Astrocyte of the spinal cord (primary cell): ENCODE measurements around the gene CYP19A1.

ENCODE experiments used
- DNase-seq: peaks from one replicate; pipeline ENCODE4 v3.0.0; 2011; ENCODE audit warnings: low read depth, low spot score
- H3K4me3 ChIP-seq: 2 replicates; pipeline ENCODE4 v1.5.1; 2011; ENCODE audit warnings: low read depth, mild to moderate bottlenecking, low read length, moderate library complexity
- in situ Hi-C: cut with HindIII; loops from 2 replicates; pipeline ENCODE4 v1.10.0; 2017; ENCODE audit warnings: low sequenced_read_pairs
- TF ChIP-seq, protein P1 (sequence below): IDR thresholded peaks from 2 replicates; pipeline ENCODE4 v1.5.1; 2012; ENCODE audit warnings: low read depth, mild to moderate bottlenecking, low read length, inconsistent platforms

CYP19A1 gene

DNA sequence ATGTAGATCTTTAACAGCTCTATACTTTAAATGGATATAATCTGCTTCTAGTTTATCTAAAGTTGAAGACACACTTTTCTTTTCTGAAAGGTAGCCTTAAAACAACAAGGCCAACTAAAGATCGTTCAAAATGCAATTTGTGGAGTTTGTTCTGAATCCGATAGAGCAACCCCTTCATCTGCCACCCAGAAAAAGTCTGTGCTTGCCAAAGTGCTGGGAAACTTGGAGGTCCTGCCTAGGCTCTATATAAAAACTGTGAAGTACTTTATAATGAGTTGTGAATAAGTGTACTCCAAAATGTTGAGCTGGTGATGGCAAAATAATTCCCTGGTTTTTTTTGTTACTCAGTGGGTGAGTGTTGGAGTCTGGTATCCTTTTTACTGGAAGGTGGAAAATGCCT lies 15.6 kb upstream of the CYP19A1 start:
- no peak for DNase-seq
- no peak overlapping the region for H3K4me3 ChIP-seq
- TF ChIP-seq, protein P1, sequence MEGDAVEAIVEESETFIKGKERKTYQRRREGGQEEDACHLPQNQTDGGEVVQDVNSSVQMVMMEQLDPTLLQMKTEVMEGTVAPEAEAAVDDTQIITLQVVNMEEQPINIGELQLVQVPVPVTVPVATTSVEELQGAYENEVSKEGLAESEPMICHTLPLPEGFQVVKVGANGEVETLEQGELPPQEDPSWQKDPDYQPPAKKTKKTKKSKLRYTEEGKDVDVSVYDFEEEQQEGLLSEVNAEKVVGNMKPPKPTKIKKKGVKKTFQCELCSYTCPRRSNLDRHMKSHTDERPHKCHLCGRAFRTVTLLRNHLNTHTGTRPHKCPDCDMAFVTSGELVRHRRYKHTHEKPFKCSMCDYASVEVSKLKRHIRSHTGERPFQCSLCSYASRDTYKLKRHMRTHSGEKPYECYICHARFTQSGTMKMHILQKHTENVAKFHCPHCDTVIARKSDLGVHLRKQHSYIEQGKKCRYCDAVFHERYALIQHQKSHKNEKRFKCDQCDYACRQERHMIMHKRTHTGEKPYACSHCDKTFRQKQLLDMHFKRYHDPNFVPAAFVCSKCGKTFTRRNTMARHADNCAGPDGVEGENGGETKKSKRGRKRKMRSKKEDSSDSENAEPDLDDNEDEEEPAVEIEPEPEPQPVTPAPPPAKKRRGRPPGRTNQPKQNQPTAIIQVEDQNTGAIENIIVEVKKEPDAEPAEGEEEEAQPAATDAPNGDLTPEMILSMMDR, result no peak
- in situ Hi-C loops, result no loop called here

DNA sequence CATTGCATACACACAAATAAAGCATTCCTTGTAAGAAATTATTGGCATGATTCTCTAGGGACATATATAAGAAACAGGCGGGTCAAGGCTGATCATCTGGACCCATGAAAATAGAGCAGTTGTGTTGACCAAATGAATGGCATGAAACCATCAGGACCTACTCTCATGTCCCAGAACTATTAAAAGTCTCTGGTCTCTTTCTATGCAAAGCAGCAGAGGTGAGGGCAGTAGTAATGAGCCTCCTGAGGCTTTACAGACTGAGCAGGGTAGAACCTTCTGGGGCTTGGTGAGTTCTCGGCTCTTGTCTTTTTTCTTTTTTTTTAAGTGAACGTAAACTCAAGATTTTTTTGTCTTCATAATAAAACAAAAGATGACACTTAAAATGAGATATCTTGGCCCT lies 12.3 kb upstream of the CYP19A1 start:
- DNase-seq, result no peak
- no peak overlapping the region for H3K4me3 ChIP-seq
- in situ Hi-C loops, result no loop called here
- TF ChIP-seq, protein P1, result no peak

DNA sequence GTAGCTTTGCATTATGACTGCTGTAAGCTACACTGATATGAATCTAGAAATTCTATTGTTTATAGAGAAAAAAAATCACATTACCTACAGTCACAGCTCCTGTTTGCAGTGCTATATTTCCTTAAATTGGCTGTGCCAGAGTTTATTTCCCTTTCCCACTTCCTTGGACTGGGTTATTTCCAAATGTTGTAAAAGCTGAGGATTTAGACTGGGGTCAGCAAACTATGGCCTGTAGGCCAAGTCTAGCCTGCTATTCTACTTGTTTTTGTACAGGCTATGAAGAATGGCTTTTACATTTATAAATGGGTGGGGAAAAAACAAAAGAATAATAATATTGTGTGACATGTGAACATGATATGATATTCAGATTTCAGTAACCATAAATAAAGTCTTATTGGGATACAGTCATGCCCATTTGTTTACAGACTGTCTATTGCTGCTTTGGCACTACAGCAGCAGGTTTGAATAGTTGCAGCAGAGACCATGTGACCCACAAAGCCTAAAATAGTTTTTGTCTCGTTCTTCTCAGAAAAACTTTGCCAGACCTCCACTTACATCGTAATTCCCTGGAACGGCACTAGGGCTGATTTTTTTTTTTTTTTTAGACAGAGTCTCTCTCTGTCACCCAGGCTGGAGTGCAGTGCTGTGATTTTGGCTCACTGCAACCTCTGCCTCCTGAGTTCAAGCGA lies 10.9 kb upstream of the CYP19A1 start:
- no peak overlapping the region for H3K4me3 ChIP-seq
- DNase-seq, result no peak
- TF ChIP-seq, protein P1, result no peak
- in situ Hi-C loops, result no loop called here

DNA sequence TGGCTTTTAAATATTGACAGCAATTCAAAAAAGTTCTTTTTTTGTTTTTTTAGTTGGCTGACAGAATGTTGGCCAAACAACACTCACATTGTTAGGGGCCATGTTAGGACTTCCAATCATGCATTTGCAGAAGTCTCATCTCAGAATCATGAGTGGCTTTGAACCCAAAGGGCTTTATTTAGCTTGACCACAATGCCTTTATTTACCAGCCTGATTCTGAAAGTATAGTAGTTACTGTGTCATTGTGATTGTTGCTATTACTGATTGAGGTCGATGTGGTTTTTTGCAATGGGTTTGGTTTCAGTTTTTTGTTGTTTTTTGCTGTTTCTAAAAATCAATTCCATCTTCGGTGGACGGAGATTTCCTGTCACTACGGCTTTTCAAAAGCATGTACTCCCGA lies 10.3 kb upstream of the CYP19A1 start:
- TF ChIP-seq, protein P1, result no peak
- DNase-seq, result no peak
- in situ Hi-C loops, result no loop called here
- H3K4me3 ChIP-seq, result no peak overlapping the region

DNA sequence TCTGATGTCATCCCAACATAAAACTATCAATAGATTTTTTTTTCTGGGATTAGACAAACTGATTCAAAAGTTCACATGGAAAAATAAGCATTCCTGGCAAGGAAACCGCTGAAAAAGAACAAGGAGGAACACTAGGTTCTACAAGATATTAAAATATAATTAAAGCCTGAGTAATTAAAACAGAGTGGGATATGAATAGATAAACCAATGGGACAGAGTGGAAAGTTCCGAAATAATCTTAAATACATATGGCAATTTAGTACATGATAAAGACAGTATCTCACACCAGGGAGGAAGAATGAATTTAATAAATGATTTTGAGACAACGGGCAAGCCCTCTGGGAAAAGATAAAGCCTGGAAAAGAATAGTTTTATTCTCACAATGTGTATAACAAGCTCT lies 7.7 kb upstream of the CYP19A1 start:
- DNase-seq, result no peak
- in situ Hi-C loops, result no loop called here
- TF ChIP-seq, protein P1, result no peak
- no peak overlapping the region for H3K4me3 ChIP-seq

DNA sequence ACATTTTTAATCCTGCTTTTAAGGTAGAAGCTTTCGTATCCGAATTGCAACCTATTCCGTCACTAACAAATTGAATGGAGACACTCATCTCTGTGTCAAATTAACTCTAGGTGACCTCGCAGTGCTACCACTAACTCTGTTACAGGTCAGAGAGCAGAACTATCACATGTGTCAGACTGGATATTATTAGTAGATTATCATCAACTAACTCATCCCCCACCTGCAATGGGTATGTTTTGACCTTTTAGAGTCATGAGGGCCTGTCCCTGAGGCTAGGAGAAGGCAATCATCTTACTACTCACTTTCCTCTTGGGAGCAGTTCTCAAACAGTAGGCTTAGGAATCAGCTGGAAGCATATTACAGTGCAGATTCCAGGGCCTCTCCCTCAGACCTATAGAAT lies 5.1 kb upstream of the CYP19A1 start:
- in situ Hi-C loops, result no loop called here
- H3K4me3 ChIP-seq, result no peak overlapping the region
- DNase-seq, result no peak
- TF ChIP-seq, protein P1, result no peak
